OCI-LY1 (cell line): ENCODE measurements around the gene CHRM4.

Source experiments
- EZH2 ChIP-seq: fragments of 200-600 bp; sonication (generic), shearing (Covaris generic); IDR thresholded peaks from 2 replicates; pipeline ENCODE4 v1.8.0; 2017; ENCODE audit warnings: borderline replicate concordance, mixed run types, mild to moderate bottlenecking, antibody characterized with exemption, low read length, moderate library complexity, mixed read lengths
- TF ChIP-seq, protein P1 (sequence below): fragments of 200-600 bp; sonication (generic), shearing (Covaris generic); IDR thresholded peaks from 2 replicates; pipeline ENCODE4 v1.5.1; 2017; ENCODE audit warnings: mild to moderate bottlenecking, antibody characterized with exemption, low read length, moderate library complexity, mixed read lengths

DNA sequence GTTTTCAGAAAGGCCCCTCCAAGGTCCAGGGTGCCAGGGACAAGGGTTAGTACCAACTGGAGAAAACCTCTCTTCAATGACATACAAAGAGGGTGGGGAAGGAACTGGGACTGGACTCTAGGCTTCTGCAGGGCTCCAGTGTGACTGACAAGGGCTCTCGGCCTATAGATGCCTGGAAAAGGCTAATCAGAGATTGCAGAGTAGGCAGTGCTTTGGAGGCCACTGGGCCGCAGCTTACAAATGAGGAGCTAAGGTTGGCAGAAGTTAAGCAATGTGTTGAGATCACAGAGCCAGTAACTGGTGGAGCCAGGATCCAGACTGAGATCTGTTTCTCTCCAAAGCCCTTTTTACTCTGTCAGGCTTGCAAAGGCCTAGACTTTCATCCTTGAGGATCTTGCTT is 51.8 kb downstream of the CHRM4 start:
- TF ChIP-seq, protein P1, sequence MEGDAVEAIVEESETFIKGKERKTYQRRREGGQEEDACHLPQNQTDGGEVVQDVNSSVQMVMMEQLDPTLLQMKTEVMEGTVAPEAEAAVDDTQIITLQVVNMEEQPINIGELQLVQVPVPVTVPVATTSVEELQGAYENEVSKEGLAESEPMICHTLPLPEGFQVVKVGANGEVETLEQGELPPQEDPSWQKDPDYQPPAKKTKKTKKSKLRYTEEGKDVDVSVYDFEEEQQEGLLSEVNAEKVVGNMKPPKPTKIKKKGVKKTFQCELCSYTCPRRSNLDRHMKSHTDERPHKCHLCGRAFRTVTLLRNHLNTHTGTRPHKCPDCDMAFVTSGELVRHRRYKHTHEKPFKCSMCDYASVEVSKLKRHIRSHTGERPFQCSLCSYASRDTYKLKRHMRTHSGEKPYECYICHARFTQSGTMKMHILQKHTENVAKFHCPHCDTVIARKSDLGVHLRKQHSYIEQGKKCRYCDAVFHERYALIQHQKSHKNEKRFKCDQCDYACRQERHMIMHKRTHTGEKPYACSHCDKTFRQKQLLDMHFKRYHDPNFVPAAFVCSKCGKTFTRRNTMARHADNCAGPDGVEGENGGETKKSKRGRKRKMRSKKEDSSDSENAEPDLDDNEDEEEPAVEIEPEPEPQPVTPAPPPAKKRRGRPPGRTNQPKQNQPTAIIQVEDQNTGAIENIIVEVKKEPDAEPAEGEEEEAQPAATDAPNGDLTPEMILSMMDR, result no peak
- no peak for TF ChIP-seq EZH2
